GM10847 (cell line): ENCODE measurements around the gene USH2A.

Experiments used
- POLR2A ChIP-seq: IDR thresholded peaks from 2 replicates; pipeline ENCODE4 v1.6.1; 2011; ENCODE audit not compliant: insufficient read length; ENCODE audit errors: extremely low read depth

The USH2A gene

DNA sequence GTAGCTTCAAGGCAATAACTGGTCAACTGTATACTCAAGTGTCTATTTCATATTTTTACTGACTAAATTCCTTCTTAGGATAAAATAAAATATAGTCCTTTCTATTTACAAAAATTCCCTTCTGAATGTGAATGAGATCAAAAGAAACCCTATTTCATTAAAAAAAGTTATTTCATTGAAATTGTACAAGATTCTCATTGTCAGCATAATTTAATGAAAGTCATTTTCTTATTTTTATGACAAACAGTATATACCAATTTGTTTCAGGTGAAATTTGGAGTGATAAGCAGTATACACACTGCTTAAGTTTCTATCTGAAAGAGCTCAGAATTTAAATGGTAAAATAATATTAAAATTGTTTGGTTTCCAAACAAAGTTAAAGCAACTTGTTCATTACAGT lies 269.2 kb downstream of the USH2A start:
- no peak for TF ChIP-seq POLR2A

DNA sequence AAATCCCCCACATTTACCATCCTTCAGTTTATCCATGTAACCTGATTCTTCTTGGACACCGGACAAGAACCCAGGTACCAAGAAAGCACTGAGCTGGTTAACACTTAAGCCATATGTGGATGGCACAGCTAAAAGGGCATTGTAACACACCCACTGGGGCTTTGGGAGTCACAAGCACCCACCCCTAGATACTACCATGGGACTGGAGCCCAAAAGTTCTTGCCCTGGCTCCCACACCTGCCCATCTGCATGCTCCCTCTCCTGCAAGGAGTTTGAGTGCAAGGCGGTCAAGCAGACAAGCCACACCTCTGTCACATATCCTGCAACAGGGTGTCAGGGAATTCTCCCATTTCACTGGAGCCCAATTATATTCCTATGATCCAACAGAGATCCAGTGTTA lies 270.1 kb downstream of the USH2A start:
- no peak for TF ChIP-seq POLR2A

DNA sequence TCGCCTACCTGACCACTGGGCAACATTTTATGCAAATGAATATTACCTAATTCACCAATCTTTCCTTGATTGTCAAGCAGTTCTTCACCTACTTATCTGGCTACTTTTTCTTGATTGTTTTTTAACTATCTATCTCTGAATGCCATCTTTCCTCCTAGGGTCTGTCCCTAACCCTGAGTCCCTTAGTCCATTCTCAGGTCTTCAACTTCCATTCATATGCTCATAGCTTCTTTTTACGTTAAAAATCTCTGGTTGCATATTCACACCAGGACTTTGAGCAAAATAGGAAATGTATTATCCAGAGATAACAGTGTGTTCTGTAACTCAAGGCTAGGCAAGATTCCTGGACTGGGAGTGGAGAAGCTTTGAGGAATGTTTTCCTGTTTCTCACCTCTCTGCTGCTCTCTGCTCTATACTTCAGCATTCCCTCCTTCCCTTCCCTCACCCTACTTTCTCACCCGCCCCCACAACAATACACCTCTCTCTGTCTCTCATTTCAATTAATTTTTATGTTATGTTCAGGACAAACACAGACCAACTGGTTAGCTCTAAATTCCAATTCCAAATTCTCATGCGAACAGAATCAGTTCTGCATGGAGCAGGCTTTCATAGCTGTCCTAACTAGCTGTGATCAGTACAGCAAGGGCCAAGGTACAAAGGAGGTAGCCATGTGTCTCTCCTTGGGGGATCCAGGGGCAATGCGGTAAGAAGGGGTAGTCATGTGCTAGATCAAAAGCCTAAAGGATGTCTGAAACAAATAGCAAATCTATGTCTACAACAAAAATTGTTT lies 278.4 kb downstream of the USH2A start:
- TF ChIP-seq POLR2A, result no peak

DNA sequence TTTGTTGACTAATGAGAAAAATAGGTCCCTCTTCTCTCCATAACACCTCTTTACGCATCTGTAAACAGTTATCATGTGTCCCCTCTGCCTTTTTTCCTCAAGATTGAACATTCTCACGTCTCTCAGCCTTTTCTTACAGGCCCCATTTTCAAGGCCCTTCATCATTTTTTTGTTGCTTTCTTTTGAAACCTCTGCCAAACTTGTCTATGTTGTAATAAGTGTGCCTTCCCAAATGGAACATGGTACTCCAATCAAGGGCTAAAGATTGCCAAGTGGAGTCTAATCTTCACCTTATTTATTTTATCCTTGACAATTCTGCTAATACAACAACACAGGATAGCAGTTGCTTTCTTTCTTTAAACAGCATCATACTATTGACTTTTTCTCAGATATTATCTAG lies 280.3 kb downstream of the USH2A start:
- no peak for TF ChIP-seq POLR2A

DNA sequence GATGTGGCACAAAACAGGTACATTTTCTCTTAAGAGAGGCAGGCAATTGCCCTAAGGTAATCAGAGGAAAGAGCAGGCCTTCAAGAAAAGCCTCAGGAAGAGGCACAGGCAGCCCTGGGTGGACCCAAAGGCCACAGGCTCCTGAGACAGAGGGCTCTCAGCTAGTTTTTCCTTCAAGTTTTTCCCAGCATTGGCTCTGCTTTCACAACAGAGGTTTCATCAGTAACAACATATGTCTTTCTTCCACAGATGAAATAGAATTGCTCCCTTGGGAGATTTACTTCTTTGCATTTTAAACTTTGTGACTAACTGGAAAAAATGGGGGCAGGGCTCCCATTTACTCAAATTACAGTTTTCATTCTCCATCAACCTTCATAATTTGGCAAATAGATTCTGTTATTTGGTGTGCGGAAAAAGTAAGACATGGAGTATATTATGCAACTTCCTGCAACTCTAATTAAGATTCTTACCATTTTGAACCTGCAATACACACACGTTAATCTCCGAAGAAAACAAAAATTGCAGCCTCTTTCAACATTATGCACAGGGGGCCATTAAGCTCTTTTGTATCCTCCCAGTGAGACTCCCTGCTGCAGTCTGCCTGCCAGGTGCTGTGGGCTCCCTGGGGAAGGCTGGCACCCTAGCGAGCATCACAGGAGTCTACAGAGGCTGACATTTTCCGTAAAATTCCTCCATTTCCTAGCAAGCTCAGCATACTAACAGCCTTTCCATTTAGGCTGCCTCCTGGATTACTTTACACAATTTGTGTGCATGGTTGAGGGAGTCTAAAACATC lies 282.3 kb downstream of the USH2A start:
- TF ChIP-seq POLR2A, result no peak

DNA sequence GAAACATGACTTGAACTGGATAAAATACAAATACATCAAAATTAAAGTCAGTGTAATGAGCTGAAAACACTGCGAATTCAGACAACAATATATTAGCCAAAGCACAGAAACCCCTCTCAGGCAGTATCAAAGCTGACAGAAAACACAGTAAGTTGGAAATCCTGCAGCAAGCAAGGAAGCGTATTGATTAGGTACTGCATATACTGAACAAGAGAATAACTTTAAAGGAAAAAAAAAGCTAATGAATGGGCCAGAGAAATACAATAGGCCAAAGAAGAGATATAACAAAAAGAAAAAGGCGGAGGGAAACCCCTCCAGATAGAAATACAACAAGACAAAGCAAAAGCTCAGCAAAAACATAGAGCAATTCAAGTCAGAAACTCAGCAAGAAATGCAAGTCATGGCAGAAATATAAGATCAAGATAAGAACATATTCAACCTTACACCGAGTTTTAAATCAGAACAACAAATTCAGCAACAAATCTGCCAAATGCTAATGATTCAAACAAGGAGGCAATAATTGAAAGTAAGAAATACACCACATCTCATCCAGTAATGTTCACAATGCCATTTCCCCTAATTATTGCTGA lies 299.0 kb downstream of the USH2A start:
- TF ChIP-seq POLR2A, result no peak

DNA sequence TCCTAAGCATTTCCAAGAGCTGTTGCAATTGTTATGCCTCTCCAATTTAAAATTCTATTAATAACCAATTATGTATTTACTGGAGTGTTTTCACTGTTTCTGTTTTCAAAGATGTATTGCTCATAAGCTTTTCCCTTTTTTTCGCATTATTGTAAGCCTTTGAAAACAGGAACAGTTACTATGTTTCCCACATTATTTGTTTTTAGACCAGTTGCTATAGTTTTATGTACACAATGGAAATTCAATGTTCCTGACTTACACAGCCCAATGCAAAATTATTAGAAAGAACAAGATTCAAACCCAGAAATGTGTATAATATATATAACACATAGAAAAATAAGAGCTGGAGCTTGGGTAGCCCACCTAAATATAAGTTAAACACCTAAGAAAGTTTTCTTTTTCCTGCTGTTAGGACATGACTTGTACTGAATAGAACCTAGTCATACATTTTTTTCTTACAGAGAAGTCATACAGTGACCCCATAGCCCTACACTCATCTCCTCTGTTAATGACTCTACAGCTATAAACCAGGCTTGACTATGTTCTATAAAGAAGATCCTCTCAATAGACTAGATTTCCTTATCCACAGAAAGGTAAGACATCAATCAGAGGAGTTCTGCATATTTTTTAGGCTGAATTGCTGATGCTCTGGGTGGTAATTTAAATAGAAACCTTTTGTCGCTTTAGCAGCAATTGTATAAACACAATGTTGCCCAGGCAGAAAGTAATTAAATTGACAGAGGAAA lies 299.6 kb downstream of the USH2A start:
- TF ChIP-seq POLR2A, result no peak

DNA sequence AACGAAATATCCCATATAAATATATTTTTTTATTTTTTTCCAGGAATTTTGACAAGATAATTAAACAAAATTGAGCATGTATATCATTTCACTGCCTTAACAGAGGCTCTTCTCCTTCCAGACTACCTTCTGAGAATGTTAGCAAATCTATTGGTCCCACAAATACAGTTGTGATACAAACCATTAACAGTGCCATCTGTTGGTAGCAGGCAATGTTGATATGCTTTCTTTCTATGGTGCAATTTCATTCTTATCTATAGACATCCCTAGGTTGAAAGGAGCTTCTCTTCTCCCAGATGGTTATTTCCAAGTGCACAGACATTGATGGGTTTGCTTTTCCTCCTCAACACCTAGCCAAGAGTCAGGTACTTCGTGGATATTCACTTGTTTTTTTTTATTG lies 303.6 kb downstream of the USH2A start:
- no peak for TF ChIP-seq POLR2A

DNA sequence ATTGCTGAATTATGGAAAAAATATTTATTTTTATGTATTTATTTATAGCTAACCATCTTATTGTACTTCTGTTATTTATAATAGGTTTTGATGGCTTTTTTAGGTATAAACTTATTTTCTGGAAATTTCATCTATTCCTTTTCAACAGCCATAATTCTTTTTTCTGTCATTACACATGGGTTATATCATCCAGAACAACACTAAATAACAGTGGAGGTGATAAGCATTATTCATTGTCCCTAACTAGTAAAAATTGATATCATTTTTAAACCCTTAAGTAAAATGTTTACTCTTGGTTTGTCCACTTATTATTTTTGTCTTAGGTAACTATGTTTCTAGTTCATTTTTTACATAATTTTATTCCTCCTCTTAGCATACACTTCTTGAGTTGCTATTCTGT lies 309.1 kb downstream of the USH2A start:
- TF ChIP-seq POLR2A, result no peak

DNA sequence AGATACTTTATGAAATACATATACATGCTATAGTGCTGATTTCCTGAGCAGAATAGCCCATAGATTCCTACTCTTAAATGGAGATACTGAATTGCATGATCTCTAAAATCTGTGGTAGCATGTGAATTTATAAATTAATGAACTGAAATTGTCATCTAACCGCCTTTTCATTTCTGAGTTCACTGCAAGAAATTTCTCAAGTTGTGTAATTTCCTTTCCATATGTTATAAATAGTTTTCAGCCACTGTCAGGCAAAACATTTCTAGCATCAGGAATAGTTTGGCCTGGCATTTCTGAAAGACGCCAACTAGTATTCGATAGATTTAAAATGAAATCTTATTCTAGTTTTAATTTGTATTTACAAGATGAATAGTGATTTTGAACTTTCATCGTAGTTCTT lies 310.1 kb downstream of the USH2A start:
- no peak for TF ChIP-seq POLR2A

DNA sequence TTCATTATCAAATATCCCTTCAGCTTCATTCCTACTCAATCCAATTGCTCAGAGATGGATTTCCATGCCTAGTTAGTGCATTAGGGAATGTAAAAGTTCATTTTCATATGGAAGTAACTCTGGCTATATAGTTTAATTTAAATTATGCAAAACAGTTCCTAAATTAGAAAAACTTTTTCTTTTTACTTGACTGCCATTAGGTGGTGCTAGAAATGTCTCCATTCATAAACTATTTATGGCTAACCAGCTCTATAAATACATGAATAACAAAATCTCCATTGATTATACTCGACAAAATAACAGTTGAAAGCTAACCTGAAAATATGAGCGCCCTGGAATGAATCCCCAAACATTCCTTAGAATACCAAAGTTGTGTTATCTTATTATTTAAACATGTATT lies 311.4 kb downstream of the USH2A start:
- no peak for TF ChIP-seq POLR2A

DNA sequence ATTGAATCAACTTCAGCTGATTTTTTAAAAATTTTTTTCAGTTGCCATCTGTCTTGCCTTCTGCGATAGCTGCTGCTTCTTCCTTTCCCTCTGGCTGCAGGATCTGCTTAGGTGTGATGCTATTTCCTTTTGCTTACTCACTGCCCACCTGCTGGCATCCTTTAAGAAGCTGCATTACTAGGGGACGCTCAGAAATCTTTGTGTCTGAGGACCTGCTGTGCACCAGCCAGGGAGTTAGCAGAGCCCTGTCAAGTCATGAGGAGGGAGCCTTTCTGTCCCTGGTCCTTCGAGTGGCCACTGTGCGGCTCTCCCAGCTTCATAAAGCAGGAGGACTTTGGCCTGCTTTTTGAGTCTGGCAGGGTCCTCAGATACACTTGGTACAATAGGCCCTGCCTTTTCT lies 327.8 kb downstream of the USH2A start:
- TF ChIP-seq POLR2A, result no peak

DNA sequence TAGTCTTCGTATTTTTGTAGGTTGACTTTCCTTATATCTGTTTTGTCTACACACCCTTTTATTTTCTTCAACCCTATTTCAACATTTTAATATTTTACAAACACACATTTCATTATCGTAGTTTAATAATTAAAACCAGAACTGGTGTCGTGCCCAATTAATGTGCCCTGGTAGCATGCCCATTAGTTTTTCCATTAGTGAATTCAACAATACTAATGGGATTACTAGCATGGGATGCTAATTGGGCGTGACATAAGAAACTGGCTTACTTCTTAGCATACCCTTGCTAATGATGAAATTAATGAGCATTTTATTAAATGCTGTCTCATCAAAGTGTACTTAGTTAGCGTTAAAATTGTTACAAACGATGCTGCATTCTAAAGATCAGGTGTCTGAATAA lies 332.7 kb downstream of the USH2A start:
- no peak for TF ChIP-seq POLR2A

DNA sequence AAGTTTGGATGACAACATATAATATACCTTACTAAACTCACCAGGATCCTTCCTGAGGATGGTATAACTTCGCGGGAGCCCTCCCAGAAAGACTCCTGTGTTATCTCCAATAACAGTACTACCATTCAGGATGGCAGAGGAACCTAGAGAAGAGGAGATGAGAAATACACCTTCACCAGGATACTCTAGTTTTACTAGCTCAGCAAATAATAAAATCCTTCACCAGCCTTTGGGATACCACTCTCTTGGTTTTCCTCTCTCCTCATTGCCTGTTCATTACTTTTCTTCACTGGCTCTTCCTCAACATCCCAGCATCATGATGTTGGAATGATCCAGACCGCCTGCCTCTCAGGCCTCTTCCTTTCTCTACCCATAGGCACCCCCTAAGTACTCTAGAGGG lies 336.6 kb downstream of the USH2A start:
- no peak for TF ChIP-seq POLR2A

DNA sequence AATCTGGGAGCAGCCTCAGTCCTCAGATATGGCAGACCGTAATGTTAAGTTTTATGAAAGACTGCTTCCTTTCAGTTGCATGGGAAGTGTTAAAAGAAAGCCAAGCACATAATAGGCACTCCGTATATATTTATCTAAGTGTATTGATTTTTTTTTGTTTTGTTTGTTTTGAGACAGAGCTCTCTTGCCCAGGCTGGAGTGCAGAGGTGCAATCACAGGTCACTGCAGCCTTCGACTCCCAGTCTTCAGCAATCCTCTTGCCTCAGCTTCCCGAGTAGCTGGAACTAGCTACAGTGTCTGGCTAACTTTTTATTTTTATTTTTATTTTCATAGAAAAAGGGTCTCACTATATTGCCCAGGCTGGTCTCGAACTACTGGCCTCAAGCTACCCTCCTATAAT lies 341.8 kb downstream of the USH2A start:
- no peak for TF ChIP-seq POLR2A
